NCI-H2196 (cell line): ENCODE data around the gene GLMP.
"Not testable (repeated sequence)": the region's sequence is repeated elsewhere in the genome, so short reads cannot be mapped to it uniquely, and the experiment has no call there.

Experiments
- DNase-seq: peaks from one replicate; lab custom pipeline; 2025; ENCODE audit not compliant: unreplicated experiment; lab: John Stamatoyannopoulos, UW

GLMP gene, protein sequence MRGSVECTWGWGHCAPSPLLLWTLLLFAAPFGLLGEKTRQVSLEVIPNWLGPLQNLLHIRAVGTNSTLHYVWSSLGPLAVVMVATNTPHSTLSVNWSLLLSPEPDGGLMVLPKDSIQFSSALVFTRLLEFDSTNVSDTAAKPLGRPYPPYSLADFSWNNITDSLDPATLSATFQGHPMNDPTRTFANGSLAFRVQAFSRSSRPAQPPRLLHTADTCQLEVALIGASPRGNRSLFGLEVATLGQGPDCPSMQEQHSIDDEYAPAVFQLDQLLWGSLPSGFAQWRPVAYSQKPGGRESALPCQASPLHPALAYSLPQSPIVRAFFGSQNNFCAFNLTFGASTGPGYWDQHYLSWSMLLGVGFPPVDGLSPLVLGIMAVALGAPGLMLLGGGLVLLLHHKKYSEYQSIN

DNA sequence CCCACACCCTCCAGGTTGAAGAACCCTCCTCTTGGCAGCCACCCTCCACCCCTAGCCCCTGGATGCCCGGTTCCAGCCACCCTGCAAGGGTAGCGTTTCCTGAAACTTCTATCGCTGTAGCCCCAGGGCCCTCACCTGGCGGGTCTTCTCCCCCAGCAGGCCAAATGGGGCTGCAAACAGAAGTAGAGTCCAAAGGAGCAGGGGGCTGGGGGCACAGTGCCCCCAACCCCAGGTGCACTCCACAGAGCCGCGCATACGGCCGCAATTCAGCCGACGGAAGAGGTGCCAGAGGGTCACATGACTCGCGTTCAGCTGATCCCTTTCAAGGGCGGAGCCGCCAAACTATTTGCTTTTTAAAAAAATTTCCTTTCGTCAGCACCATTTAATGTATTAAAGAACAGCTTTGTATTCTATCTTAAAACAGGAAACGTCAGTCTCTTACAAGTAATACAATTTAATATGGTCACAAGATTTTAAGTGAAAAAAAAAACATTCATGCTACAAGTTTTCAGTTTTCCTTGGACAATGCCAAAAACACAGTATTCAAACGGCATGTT is at the start of gene GLMP:
Gene GLMP, minus strand, starts transcription at position 289 of the 557 bp plus-strand sequence. Its CDS starts 34 bp downstream, at position 255.
- DNase-seq = peak; percentile 71

DNA sequence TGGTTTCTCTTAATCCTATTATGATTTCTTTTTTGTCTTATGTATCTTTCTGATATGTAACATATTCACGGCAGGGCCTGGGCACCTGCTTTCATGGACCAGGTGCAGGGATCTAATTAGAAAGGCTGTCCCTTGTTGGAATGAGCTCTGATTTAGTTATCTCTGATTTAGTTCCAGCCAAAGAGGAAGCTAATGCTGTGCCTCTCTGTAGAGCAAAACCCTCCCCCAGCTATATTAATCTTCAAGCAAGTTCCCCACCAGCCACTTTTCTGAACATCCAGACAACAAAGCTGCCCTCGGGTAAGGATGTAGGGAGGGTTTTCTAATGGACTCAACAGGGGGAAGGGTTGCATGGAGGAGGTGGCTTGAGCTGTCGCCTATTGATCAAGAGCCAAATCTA is 48.9 kb upstream of the GLMP start:
- DNase-seq = no peak

DNA sequence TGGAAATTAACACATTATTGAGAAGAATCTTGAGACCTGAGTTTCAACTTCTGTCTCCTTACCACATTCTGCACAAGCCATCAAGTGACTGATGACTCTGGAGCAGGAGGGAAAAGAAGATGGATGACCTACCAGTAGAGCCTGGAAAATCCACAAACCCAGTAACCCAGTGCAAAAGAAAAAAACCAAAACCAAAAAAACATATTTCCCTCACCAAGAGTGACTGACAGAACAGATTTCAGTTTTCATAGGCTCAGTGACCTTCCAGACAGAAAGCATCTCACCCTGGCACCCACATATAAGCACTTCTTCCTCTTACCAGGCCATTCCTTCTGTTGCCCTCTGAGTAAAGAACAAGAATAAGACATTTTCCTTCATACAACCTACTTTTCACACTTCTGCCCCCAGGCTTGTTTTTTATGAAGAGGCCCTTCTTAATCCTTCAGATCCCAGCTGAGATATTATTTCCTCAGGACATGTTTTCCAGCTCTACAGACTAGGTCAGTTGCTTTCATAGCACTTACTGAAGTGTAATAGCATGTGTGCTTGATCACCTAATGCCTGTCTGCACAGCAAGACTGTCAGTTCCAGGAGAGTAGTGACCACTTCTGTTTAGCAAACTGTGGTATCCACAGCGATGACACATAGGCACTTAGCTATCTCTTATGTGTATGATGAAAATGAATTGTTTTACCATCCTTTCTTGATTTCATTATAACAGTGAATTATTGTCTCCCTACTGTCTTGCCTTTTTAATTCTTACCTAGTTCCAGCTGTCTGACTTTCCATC is 46.9 kb upstream of the GLMP start:
- no peak for DNase-seq

DNA sequence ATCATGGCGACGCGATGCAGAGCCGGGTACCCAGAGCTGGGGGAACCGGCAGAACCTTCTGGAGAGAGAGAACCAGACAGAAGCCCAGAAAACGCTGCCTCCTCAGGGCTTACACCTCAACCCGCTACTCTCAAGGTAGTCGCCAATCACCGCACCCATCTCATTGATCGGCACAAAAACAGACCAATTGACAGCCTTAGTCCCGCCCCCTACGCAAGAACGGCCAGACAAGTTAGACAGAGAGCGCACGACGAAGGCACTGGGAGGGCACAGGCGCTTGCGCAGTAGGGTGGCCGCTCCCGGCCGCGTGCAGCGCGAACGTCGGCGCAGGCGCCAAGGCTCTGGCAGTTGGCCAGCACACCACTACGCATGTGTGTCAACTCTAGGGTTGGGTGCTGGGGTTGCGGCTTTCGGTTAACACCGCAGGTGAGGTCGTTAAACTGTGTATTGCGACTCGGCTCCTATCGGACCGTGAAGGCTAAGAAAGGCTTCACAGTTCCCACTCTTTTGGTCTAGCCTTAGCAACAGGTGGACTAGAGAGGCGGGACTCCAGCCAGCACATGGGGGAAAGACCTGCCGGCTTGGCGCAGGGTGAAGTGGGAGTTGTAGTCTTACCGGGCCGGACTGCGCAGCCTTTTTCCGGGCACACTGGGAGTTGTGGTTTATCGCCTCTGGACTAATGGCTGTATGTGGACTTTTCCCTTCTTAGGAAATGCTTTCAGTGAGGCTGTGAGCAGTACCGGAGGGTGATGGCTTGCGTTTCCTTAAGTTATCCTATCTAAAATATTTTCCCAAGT is 42.9 kb upstream of the GLMP start, which contains the start of the genes CCT3 and TSACC:
Gene CCT3, minus strand, starts transcription at position 113 of the 797 bp plus-strand sequence. Its CDS starts 108 bp downstream, at position 5.
Gene TSACC, plus strand, starts transcription at position 347 of the 797 bp plus-strand sequence. CDS start 1,232 bp downstream, outside the sequence.
- peak; percentile 99 for DNase-seq

DNA sequence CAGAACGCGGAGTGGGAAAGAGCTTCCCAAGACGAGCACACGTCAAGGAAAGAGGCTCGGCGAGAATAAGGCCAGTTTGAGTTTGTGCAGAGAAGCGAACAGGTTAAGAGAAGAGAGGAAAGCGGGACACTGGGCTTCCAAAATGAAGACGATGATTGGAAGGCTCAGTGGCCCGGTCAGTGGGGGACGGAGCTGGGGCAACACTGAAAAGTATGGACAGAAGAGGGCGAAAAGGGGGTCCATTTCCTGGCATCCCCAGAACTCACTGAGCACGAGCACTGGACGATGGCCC is 42.4 kb upstream of the GLMP start:
- peak; percentile 34 for DNase-seq

DNA sequence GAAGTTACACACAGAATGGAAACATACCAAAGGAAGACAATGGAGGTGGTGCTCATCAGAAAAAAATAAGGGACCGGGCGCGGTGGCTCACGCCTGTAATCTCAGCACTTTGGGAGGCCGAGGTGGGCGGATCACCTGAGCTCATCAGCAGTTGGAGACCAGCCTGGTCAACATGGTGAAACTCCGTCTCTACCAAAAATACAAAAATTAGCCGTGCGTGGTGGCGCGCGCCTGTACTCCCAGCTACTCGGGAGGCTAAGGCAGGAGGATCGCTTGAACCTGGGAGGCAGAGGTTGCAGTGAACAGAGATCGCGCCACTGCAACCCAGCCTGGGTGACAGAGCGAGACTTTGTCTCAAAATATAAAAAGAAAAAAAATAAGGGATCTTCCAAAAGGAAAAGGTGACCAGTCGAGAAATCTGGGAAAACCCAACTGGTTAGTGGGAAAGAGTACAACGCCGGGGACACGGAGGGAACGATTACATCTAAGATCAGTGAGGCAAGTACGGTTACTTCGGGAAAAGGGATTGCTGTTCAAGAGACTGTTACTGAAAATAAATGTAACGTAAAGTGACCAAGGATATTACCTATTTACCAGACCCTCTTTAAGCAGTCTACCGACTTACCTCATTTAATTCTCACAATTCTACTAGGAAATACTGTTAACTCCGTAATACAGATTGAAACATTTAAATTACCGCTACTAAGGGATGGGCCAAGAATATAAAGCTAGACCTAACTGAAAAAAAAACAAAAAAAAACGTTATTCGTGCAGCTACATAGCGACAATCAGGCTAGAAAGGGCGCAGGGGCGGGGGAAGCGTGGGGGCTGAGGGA is 41.8 kb upstream of the GLMP start:
- DNase-seq = no peak

DNA sequence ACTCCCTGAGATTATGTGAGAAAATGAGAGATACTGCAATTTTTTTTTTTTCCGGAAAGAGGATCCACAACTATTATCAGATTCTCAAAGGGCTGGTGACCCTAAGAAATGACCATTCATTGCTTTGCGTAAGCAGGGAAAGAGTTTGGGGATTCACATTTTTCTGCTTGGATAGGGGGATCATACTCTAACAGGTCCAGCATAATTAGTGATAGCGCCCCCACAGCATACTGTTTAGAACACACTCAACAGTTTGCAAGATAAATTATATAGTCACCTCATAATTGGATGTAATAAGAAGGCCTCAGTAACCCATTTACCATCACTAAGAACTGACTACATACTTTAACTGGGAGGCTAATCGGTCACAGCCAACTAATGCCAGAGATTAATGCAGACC is 40.8 kb upstream of the GLMP start:
- DNase-seq = no peak

DNA sequence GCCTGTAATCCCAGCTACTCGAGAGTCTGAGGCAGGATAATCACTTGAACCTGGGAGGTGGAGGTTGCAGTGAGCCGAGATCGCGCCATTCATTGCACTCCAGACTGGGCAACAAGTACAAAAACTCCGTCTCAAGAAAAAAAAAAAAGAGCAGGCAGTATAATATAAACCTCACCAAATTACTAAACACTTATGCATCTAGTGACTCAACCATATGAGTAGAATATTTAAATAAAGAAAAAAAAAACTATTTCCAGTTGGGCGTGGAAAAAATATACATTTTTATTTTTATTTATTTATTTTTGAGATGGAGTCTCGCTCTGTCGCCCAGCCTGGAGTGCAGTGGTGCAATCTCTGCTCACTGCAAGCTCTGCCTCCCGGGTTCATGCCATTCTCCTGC is 27.7 kb upstream of the GLMP start:
- DNase-seq = not testable (repeated sequence)

DNA sequence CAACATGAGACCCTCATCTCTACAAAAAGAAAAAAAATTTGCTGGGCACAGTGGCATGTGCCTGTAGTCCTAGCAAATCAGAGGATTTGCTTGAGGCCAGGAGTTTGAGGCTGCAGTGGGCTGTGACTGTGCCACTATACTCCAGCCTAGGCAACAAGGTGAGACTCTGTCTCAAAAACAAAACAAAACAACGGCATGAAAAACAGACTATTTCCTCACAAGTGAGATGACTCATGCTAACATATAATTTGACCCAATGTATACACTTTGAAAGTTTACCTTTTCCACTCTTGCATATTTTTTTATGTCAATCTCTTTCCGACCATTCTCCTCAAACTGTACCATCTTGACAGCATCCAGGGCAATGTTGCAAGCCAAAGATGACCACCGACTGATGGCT is 25.1 kb upstream of the GLMP start:
- no peak for DNase-seq

DNA sequence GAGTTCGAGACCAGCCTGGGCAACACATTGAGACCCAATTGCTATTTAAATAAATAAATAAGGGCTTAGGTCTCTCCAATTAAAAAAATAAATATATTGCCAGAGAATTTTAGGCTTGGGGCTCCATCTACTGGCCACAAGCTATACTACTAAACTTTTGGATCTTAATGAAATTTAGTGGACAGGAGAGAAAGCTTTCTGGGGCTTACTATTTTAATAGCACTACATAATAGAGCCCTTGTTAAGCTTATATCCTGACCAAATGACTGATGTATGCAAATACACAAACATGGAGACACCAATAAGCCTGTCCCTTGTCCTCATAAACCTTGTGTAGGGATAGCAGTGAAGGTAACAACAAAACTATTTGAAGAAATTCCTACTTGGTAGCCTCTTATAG is 24.2 kb upstream of the GLMP start:
- DNase-seq = peak; percentile 26

DNA sequence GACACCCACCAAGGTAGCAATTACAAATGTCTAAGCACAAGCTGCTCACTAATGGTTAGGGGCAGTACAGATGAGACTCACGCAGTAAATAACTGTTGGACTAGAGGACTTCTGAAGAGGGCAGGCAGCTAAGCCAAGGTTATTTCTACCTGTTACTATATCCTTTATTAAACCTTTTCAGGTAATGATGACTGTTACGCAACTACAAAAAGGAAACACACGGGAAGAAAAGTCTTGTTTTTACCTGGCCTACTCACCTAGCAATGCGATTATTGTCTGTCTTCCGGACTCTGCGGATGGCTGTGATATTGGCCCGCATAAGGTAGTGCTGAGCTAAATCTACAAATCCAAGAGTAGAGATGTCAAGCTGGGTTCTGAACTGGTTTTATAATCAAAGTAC is 21.4 kb upstream of the GLMP start:
- no peak for DNase-seq

DNA sequence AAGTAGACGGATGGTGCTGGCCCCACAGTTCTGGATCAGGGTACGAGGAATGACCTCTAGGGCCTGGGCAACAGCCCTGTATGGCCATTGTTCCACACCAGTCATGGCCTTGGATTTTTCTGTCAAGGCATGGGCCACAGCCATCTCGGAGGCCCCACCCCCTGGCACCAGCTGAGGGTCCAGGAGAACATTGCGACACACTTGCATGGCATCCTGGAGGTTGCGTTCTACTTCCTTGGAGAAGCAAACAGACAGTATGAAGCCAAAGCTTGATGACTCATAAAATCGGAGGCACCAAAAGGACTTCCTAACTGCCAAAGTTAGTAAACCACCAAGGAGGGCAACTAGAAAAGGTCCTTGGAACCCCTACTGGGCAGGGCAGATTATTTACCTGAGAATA is 15.5 kb upstream of the GLMP start:
- no peak for DNase-seq

DNA sequence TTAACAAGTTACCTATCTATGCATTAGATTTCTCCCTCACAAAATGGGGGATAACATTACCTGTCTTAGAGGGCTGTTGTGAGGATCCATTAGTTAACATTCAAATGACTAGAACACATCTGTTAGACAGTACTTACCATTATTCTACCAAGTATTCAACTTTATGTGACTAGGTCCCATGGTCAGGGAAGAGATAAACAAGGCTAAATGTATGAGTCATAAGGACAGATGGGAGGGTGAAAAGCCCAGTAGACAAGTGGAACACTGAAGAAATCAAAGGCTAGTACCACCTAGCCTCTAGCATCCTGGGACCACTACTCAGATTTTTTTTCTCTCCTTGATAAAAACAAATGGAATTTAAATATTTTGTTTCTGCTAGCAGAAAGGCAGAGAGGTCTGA is 12.6 kb upstream of the GLMP start:
- no peak for DNase-seq

DNA sequence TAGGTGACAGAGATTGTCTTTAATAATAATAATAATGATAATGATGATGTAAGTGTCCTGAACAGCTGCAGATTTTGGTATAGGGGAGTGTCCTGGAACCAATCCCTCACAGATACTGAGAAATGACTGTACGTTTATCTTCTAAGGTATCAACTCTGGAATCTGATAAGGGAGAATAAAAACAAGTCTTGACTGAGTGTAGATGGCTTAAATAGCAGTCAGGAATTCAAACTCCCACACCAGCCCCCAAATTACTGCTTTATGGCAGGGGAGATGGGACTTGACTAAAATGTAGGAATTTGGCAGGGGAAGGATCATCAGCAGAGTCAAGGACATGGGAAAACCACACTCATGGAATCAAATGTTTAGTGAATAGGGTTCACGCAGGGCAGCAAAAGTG is 9.7 kb upstream of the GLMP start:
- no peak for DNase-seq

DNA sequence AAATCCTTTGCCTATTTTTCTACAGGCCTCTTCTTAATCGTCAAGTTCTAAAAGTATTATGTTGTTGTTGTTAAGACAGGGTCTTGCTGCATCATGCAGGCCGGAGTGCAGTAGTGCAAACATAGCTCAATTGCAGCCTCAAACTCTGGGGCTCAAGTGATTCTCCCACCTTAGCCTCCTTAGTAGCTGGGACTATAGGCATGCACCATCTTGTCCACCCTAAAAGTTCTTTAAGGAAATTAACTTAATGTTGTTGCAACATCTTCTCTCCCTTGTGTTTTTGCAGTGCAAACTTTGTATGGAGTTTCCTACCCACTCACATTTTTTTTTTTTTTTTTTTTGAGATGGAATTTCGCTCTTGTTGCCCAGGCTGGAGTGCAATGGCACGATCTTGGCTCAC is 7.8 kb upstream of the GLMP start:
- no peak for DNase-seq

DNA sequence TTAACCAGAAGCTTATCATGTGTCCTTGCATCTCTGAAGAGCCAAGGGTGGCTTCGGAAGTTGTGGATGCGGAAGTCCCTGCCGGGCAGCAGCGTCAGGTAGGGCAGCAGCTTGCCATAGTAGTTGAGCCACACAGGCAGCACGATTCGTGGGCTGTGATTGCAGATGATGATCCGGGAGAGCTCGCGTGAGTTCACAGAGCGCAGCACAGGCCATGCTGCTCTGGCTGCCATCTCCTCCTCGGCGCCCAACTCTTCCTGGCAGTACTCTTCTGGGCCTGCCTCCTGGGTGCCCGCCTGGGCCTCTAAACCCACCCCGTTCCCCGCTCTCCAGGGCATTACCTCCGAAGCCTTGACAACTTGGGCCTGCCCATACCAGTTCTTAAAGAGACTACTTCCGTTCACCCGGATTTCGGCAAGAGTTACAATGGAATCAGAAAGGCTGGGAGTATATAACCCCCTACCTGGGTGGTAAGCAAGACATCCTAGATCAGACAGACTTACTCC is 3.4 kb upstream of the GLMP start, which contains the start of gene VHLL:
Gene VHLL, minus strand, starts transcription at position 456 of the 506 bp plus-strand sequence. Its CDS starts 118 bp downstream, at position 338.
- DNase-seq = no peak

DNA sequence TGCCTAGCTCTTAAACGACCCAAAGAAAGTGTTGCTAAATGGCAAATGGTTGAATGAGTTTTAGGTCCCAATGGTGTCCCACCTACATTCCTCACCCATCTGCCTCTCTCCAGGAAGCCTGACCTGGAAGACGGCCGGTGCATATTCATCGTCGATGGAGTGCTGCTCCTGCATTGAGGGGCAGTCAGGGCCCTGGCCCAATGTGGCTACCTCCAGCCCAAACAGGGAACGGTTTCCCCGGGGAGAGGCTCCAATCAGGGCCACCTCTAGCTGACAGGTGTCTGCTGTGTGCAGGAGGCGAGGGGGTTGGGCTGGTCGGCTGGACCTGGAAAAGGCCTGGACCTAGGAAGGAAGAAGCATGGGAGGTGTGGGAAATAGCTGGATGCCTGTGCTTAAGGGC is 1.6 kb downstream of the GLMP start:
- no peak for DNase-seq

DNA sequence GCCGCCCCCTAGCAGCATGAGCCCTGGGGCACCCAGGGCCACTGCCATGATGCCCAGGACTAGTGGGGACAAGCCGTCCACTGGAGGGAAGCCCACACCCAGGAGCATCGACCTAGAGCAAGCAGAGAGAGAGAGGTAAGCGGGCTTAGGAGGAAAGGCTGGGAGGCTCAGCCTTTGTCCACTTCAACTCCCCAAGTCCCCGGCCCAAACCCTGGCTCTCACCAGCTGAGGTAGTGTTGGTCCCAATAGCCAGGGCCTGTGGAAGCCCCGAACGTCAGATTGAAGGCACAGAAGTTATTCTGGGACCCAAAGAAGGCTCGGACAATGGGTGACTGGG is 2.4 kb downstream of the GLMP start:
- no peak for DNase-seq

DNA sequence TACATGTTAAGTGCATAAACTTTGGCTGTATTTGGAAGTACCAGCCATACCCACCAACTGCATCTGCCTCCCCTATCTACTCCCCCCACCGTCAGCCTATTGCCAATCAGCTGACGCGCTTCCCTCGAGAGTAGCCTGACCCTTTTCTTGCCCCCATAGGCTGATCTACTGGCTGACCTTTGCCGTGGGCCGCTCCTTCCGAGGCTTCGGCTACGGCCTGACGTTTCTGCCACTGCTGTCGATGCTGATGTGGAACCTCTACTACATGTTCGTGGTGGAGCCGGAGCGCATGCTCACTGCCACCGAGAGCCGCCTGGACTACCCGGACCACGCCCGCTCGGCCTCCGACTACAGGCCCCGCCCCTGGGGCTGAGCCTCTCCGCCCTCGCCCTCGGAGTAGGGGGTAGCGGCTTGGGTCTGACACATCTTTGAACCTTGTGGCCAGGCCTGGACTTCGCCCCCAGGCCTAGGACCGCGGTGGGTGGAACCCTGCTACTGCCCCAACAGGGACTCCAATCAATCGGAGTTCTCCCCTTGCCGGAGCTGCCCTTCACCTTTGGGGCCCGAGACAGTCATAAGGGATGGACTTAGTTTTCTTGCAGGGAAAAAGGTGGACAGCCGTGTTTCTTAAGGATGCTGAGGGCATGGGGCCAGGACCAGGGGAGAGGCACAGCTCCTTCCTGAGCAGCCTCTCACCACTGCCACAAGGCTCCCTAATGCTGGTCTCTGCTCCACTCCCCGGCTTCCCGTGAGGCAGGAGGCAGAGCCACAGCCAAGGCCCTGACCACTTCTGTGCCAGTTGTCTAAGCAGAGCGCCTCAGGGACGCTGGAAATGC is 4.0 kb downstream of the GLMP start:
- DNase-seq = peak; percentile 56
